GM12878 (cell line): ENCODE measurements around the gene RNASEH2A. TPM values are rescaled to one million over a fixed set of nuclear protein-coding genes. Genes with fewer than 3 reads are reported as not detected.
A peak's percentile ranks its signal among the peaks of the same experiment; 100 is the strongest.

Source experiments
- ATAC-seq: fragments of 200-7000 bp; cut with Tn5 transposase; 3 replicates; pipeline ENCODE4 v1.9.1; 2020; ENCODE audit warnings: mild to moderate bottlenecking, moderate library complexity
- BruUV-seq: library from RNA; stranded (reverse); fragments of 400-500 nt; replicated peaks from 2 replicates; lab custom pipeline; 2021; lab: Mats Ljungman, UMichigan
- CTCF ChIA-PET: fragments of 300-600 bp; sonication (Branson Sonifier 250); formaldehyde crosslinking; extraction: SDS; loops from one replicate; lab custom pipeline; 2021; ENCODE audit warnings: inconsistent platforms; lab: Yijun Ruan, JAX
- POLR2A ChIA-PET: fragments of 350-600 bp; formaldehyde crosslinking; extraction: SDS; loops from one replicate; lab custom pipeline; 2021; ENCODE audit warnings: inconsistent platforms; lab: Charles Lee
- RAD21 ChIA-PET: fragments of 300-600 bp; sonication (Branson Sonifier 250); formaldehyde crosslinking; loops from one replicate; lab custom pipeline; 2023; ENCODE audit warnings: antibody characterized with exemption; ENCODE audit not compliant: unreplicated experiment; lab: Charles Lee
- SMC1A ChIA-PET: fragments of 300-600 bp; sonication (Branson Sonifier 250); formaldehyde crosslinking; loops from one replicate; lab custom pipeline; 2023; ENCODE audit not compliant: unreplicated experiment, uncharacterized antibody; lab: Charles Lee
- DNase-seq: peaks from one replicate; pipeline ENCODE4 v3.0.0-alpha.2; 2011; ENCODE audit warnings: low read depth, low spot score
- FAIRE-seq: peaks from 3 replicates; lab custom pipeline; 2011; peaks lifted over from hg19 to GRCh38; lab: Jason Lieb, UNC
- H2AFZ ChIP-seq: 2 replicates; pipeline ENCODE4 v1.6.0; 2011; ENCODE audit warnings: low read depth, low read length, control low read depth; ENCODE audit not compliant: control insufficient read depth
- H3K27ac ChIP-seq: 2 replicates; pipeline ENCODE4 v1.5.1; 2011; ENCODE audit warnings: control low read depth; ENCODE audit not compliant: control insufficient read depth, insufficient read depth
- H3K27me3 ChIP-seq, 2 experiments: replicated peaks in 1 of 2; 2 replicates each; pipeline versions ENCODE4 v1.6.0 to v1.6.1; 2011; ENCODE audit warnings: low read length in 1 of 2; ENCODE audit not compliant: control insufficient read depth in 2 of 2, insufficient read depth in 2 of 2
- H3K36me3 ChIP-seq, 2 experiments: 2 replicates each; pipeline ENCODE4 v1.5.1; 2011; ENCODE audit warnings: low read length in 1 of 2; ENCODE audit not compliant: control insufficient read depth in 2 of 2, insufficient read depth in 2 of 2
- H3K4me1 ChIP-seq: 2 replicates; pipeline ENCODE4 v1.6.1; 2011; ENCODE audit warnings: mild to moderate bottlenecking, low read length, moderate library complexity, mixed read lengths; ENCODE audit not compliant: control insufficient read depth, insufficient read depth
- H3K4me2 ChIP-seq: 2 replicates; pipeline ENCODE4 v1.6.0; 2011; ENCODE audit warnings: control low read depth; ENCODE audit not compliant: control insufficient read depth, insufficient read depth
- H3K4me3 ChIP-seq: fragments of 200-600 bp; sonication (generic); 2 replicates; pipeline ENCODE4 v1.5.1; 2016
- H3K79me2 ChIP-seq: 2 replicates; pipeline ENCODE4 v1.6.0; 2011; ENCODE audit warnings: low read length; ENCODE audit not compliant: control insufficient read depth, insufficient read depth
- H3K9ac ChIP-seq: 2 replicates; pipeline ENCODE4 v1.8.0; 2011; ENCODE audit warnings: low read length, control low read depth, mixed read lengths; ENCODE audit not compliant: control insufficient read depth, insufficient read depth
- H3K9me3 ChIP-seq: replicated peaks from 3 replicates; pipeline ENCODE4 v1.5.1; 2011; ENCODE audit warnings: mild to moderate bottlenecking, low read length; ENCODE audit not compliant: control insufficient read depth, insufficient read depth
- H4K20me1 ChIP-seq: 2 replicates; pipeline ENCODE4 v1.6.0; 2011; ENCODE audit not compliant: control insufficient read depth, insufficient read depth
- BHLHE40 ChIP-seq, 2 experiments: fragments of 450-650 bp in 1 of 2; IDR thresholded peaks; 2 replicates each; pipeline ENCODE4 v1.6.1; 2011 to 2017; ENCODE audit warnings: low read depth in 2 of 2, borderline replicate concordance in 1 of 2, improper control_type of control experiment in 1 of 2, low read length in 1 of 2, mild to moderate bottlenecking in 1 of 2
- CHD4 ChIP-seq: fragments of 200-600 bp; sonication (generic); IDR thresholded peaks from 2 replicates; pipeline ENCODE4 v1.6.1; 2016; ENCODE audit warnings: mild to moderate bottlenecking
- CUX1 ChIP-seq: IDR thresholded peaks from 2 replicates; pipeline ENCODE4 v1.6.1; 2012; ENCODE audit warnings: improper control_type of control experiment, low read depth, low read length; ENCODE audit not compliant: insufficient replicate concordance
- ELK1 ChIP-seq: IDR thresholded peaks from 2 replicates; pipeline ENCODE4 v1.6.1; 2012; ENCODE audit warnings: low read depth, low read length, improper control_type of control experiment
- FOS ChIP-seq: IDR thresholded peaks from 3 replicates; pipeline ENCODE4 v1.6.1; 2011; ENCODE audit warnings: borderline replicate concordance; ENCODE audit not compliant: insufficient read length; ENCODE audit errors: extremely low read depth
- IKZF1 ChIP-seq: fragments of 450-650 bp; conservative IDR thresholded peaks from 2 replicates; pipeline ENCODE4 v1.6.1; 2017; ENCODE audit warnings: antibody characterized with exemption, mild to moderate bottlenecking
- JUND ChIP-seq: IDR thresholded peaks from 2 replicates; pipeline ENCODE4 v1.6.1; 2012; ENCODE audit warnings: low read depth, mild to moderate bottlenecking, low read length, improper control_type of control experiment, moderate library complexity
- MXI1 ChIP-seq: fragments of 150-350 bp; IDR thresholded peaks from 2 replicates; pipeline ENCODE4 v1.6.1; 2011; ENCODE audit warnings: low read depth, mild to moderate bottlenecking, inconsistent platforms, low read length, improper control_type of control experiment
- PML ChIP-seq: IDR thresholded peaks from 2 replicates; pipeline ENCODE4 v1.6.1; 2012; ENCODE audit warnings: low read length, inconsistent platforms
- STAT1 ChIP-seq: fragments of 450-650 bp; conservative IDR thresholded peaks from 2 replicates; pipeline ENCODE4 v1.6.1; 2014; ENCODE audit warnings: antibody characterized with exemption, mild to moderate bottlenecking
- TCF3 ChIP-seq: IDR thresholded peaks from 2 replicates; pipeline ENCODE4 v1.6.1; 2012; ENCODE audit warnings: low read depth, mild to moderate bottlenecking, low read length, borderline replicate concordance; ENCODE audit not compliant: insufficient read depth
- YY1 ChIP-seq: IDR thresholded peaks from 2 replicates; pipeline ENCODE4 v1.6.1; 2011; ENCODE audit warnings: low read depth, mild to moderate bottlenecking, low read length
- ZBTB33 ChIP-seq: fragments of 450-650 bp; IDR thresholded peaks from 2 replicates; pipeline ENCODE4 v1.6.1; 2017; ENCODE audit warnings: mild to moderate bottlenecking
- ZNF207 ChIP-seq: fragments of 450-650 bp; IDR thresholded peaks from 2 replicates; pipeline ENCODE4 v1.6.1; 2014; ENCODE audit warnings: antibody characterized with exemption, mild to moderate bottlenecking, borderline replicate concordance
- WGBS: methylation state at CpG from one replicate; pipeline ENCODE4 v1.1.6; 2016; ENCODE audit warnings: low lambda C conversion rate; ENCODE audit not compliant: insufficient replicate concordance, insufficient coverage; ENCODE audit errors: missing lambda C conversion rate; 5-methylcytosine and 5-hydroxymethylcytosine counted together
- in situ Hi-C: fragments of 300-500 bp; cut with MboI; formaldehyde crosslinking; loops from 9 replicates; pipeline ENCODE4 v1.14.3; 2018; ENCODE audit warnings: mixed read lengths
- intact Hi-C: fragments of 100-400 bp; cut with micrococcal nuclease; formaldehyde crosslinking; loops from one replicate; pipeline ENCODE4 v1.14.2; 2022; ENCODE audit not compliant: unreplicated experiment
- polyA plus RNA-seq, 11 experiments: library from polyadenylated mRNA; depleted of rRNA in 4 of 11; unstranded in 6 of 11; stranded (reverse) in 5 of 11; fragments of >200 nt; fragmentation: Nextera tagmentation in 4 of 11; fragmentation: Illumina TruSeq in 1 of 11; extraction: Ambion mirVana in 4 of 11; extraction: Trizol in 1 of 11; gene quantifications; 1 replicate in 1 of 11; 2 replicates in 10 of 11; pipeline versions ENCODE4 v1.2.1 to v1.2.3, GENCODE V29; 2011 to 2016; ENCODE audit warnings: inconsistent platforms in 2 of 11, missing spikeins in 2 of 11, low read depth in 1 of 11
- total RNA-seq, 4 experiments: library from RNA; depleted of rRNA in 3 of 4; stranded (reverse); fragments of >200 nt in 3 of 4; fragmentation: Illumina TruSeq in 1 of 4; extraction: Trizol in 1 of 4; gene quantifications; 2 replicates each; pipeline versions ENCODE4 v1.2.1 to v1.2.3, GENCODE V29; 2013 to 2021

RNASEH2A gene
- total and polyA plus RNA-seq, 10 of the 15 experiments (the other 5 are each of a cell fraction or from before 2014, with no cell fraction given), result 17.4 to 103 (median 40.4) TPM

- BruUV-seq, result no TSS peak
- SMC1A ChIA-PET, result interaction anchor here (0.6 to 1.7 kb wide), 8 partner anchors 21 to 90 kb away, joined by 3 to 6 read pairs (median 3); partner anchors contain the start of genes FBXW9 and GET3
- H3K79me2 ChIP-seq, result no peaks in the 10 kb centered on the region
- no peaks in the 10 kb centered on the region for H3K9me3 ChIP-seq
- intact Hi-C loops, result loop anchor here (1.0 to 5.0 kb wide), 2 partner anchors 40 to 195 kb away; no protein-coding TSS in a partner anchor
- H2AFZ ChIP-seq, result peak overlapping the region; percentile 65; the same call in 1 of the 2 replicates
- H3K27me3 ChIP-seq, result peaks cover 0 to 2% of the 10 kb centered on the region in 2 experiments; a peak in 1 of 4 replicates
- H3K4me2 ChIP-seq, result peak overlapping the region; percentile 93
- DNase-seq (no peak), ATAC-seq (peak; percentile 93), FAIRE-seq (peak; percentile 47)
- RAD21 ChIA-PET, result interaction anchor here (0.6 to 1.0 kb wide), 3 partner anchors 23 to 89 kb away, joined by 3 read pairs; partner anchors contain the start of gene TRIR
- POLR2A ChIA-PET, result interaction anchor here (0.6 kb wide), 1 partner anchor 141 kb away, joined by 3 read pairs; no protein-coding TSS in a partner anchor
- no peak overlapping the region for H3K27ac ChIP-seq
- in situ Hi-C loops, result no loop called here
- H3K4me3 ChIP-seq, result peak overlapping the region; percentile 32; the same call in 1 of the 2 replicates
- no peaks in the 10 kb centered on the region for H3K36me3 ChIP-seq
- no peaks in the 10 kb centered on the region for H3K4me1 ChIP-seq
- WGBS, result 12% methylated on average over 50 of the region's 60 CpGs
- no peak overlapping the region for H3K9ac ChIP-seq
- CTCF ChIA-PET, result interaction anchor here (0.6 to 17.0 kb wide), 21 partner anchors 8 to 961 kb away, joined by 3 to 426 read pairs (median 5); partner anchors contain the start of genes DHPS, FBXW9, GET3 and JUNB
- no peaks in the 10 kb centered on the region for H4K20me1 ChIP-seq
- TF ChIP-seq IKZF1, result peak; percentile 66
- TF ChIP-seq PML, result no peak
- no peak for TF ChIP-seq ELK1
- TF ChIP-seq STAT1, result no peak
- TF ChIP-seq ZBTB33, result no peak
- no peak for TF ChIP-seq FOS
- no peak for TF ChIP-seq JUND
- TF ChIP-seq TCF3, result 0 out of 2 replicates have a peak, but pooled peaks have one; percentile 59
- 0 out of 2 replicates have a peak, but pooled peaks have one; percentile 57 for TF ChIP-seq YY1
- no peak for TF ChIP-seq CUX1
- TF ChIP-seq ZNF207, result no peak
- TF ChIP-seq CHD4, result no peak
- no peak for TF ChIP-seq MXI1
- TF ChIP-seq BHLHE40 (IDR thresholded peaks at IDR 0.05; ENCODE audit: borderline replicate concordance in 1 of 2, low read depth in 2 of 2, low read length in 1 of 2), result peak in 1 of 2 experiments; percentile 13; a peak in 1 of 4 replicates
Measured at GRCh38 chr19:12757544-12758274, 48.7 kb upstream of the RNASEH2A start.
